B cell (primary cell): ENCODE data around the gene SURF2. TPM values are rescaled to one million over a fixed set of nuclear protein-coding genes. Genes with fewer than 3 reads are reported as not detected.

Experiments used
- ATAC-seq: fragments of 200-7000 bp; cut with Tn5 transposase; one replicate; pipeline ENCODE4 v1.10.0; 2021; ENCODE audit warnings: low read depth, mild to moderate bottlenecking, moderate number of reproducible peaks, moderate library complexity
- CTCF ChIA-PET: fragments of 350-600 bp; sonication (Branson Sonifier 250); formaldehyde crosslinking; loops from one replicate; lab custom pipeline; 2021; ENCODE audit warnings: antibody characterized with exemption, inconsistent platforms; lab: Charles Lee
- POLR2A ChIA-PET: fragments of 350-600 bp; sonication (Branson Sonifier 250); formaldehyde crosslinking; loops from one replicate; lab custom pipeline; 2021; ENCODE audit warnings: antibody characterized with exemption; lab: Charles Lee
- DNase-seq: peaks from one replicate; pipeline ENCODE4 v3.0.0; 2013
- H2AFZ ChIP-seq: 2 replicates; pipeline ENCODE4 v1.6.1; 2012; ENCODE audit warnings: mild to moderate bottlenecking, low read depth, low read length; ENCODE audit not compliant: insufficient read depth, poor library complexity, severe bottlenecking
- H3K27ac ChIP-seq, 2 donors: 1 replicate in 1 of 2; 2 replicates in 1 of 2; pipeline ENCODE4 v1.5.1; 2012 to 2013; ENCODE audit warnings: low read length in 2 of 2, mild to moderate bottlenecking in 2 of 2, moderate library complexity in 1 of 2
- H3K27me3 ChIP-seq, 4 experiments: fragments of 200-600 bp in 1 of 4; sonication (generic) in 1 of 4; replicated peaks in 1 of 4; 1 replicate in 2 of 4; 2 replicates in 2 of 4; pipeline versions ENCODE4 v1.6.1 to v1.7.0; 2013 to 2016; ENCODE audit warnings: low read length in 3 of 4, mild to moderate bottlenecking in 2 of 4, mixed read lengths in 1 of 4, moderate library complexity in 1 of 4; ENCODE audit not compliant: insufficient read depth in 4 of 4, control insufficient read depth in 3 of 4; ENCODE audit errors: control extremely low read depth in 1 of 4
- H3K36me3 ChIP-seq, 2 experiments: replicated peaks in 1 of 2; 1 replicate in 1 of 2; 2 replicates in 1 of 2; pipeline versions ENCODE4 v1.6.1 to v1.7.1; 2013; ENCODE audit warnings: low read length in 1 of 2; ENCODE audit not compliant: insufficient read depth in 2 of 2, control insufficient read depth in 1 of 2; ENCODE audit errors: control extremely low read depth in 1 of 2, extremely low read depth in 1 of 2
- H3K4me1 ChIP-seq, 2 donors: fragments of 200-600 bp in 1 of 2; sonication (generic) in 1 of 2; 1 replicate in 1 of 2; 2 replicates in 1 of 2; pipeline versions ENCODE4 v1.5.1 to v1.6.1; 2013 to 2017; ENCODE audit warnings: low read length in 2 of 2; ENCODE audit not compliant: control insufficient read depth in 2 of 2, insufficient read depth in 2 of 2
- H3K4me2 ChIP-seq: replicated peaks from 2 replicates; pipeline ENCODE3; 2012; ENCODE audit warnings: mild to moderate bottlenecking, low read depth, low read length; ENCODE audit not compliant: poor library complexity, severe bottlenecking
- H3K4me3 ChIP-seq, 5 experiments: fragments of 200-600 bp in 1 of 5; sonication (generic) in 1 of 5; 1 replicate in 3 of 5; 2 replicates in 2 of 5; pipeline versions ENCODE4 v1.5.1 to v1.7.0; 2011 to 2016; ENCODE audit warnings: low read length in 4 of 5, mild to moderate bottlenecking in 4 of 5, low read depth in 2 of 5, control low read depth in 1 of 5, moderate library complexity in 1 of 5; ENCODE audit not compliant: insufficient read depth in 1 of 5; ENCODE audit errors: control extremely low read depth in 1 of 5, extremely low read depth in 1 of 5
- H3K79me2 ChIP-seq: fragments of 200-600 bp; sonication (generic); one replicate; pipeline ENCODE4 v1.6.0; 2016; ENCODE audit warnings: low read length; ENCODE audit not compliant: control insufficient read depth, insufficient read depth
- H3K9ac ChIP-seq: fragments of 200-600 bp; sonication (generic); 2 replicates; pipeline ENCODE4 v1.6.1; 2017; ENCODE audit warnings: mild to moderate bottlenecking, low read length, moderate library complexity
- H3K9me3 ChIP-seq, 3 donors: one replicate each; pipeline versions ENCODE4 v1.6.1 to v1.7.1; 2013; ENCODE audit warnings: low read length in 2 of 3; ENCODE audit not compliant: control insufficient read depth in 2 of 3, insufficient read depth in 1 of 3; ENCODE audit errors: control extremely low read depth in 1 of 3
- H4K20me1 ChIP-seq: 2 replicates; pipeline ENCODE4 v1.6.0; 2012; ENCODE audit warnings: mild to moderate bottlenecking, low read length; ENCODE audit not compliant: insufficient read depth, control insufficient read depth, poor library complexity, severe bottlenecking
- H3K27ac Mint-ChIP-seq: one replicate; pipeline ENCODE4 v1.8.0; 2021; ENCODE audit warnings: mixed read lengths
- H3K27me3 Mint-ChIP-seq: one replicate; pipeline ENCODE4 v1.8.0; 2021; ENCODE audit warnings: mixed read lengths
- H3K4me1 Mint-ChIP-seq: one replicate; pipeline ENCODE4 v1.8.0; 2021; ENCODE audit warnings: mixed read lengths
- H3K4me3 Mint-ChIP-seq: one replicate; pipeline ENCODE4 v1.8.0; 2021; ENCODE audit warnings: mixed read lengths
- H3K9me3 Mint-ChIP-seq: one replicate; pipeline ENCODE4 v1.8.0; 2022; ENCODE audit warnings: mixed read lengths; ENCODE audit not compliant: insufficient read depth
- EZH2 ChIP-seq: IDR thresholded peaks from 2 replicates; pipeline ENCODE4 v1.6.1; 2012; ENCODE audit warnings: borderline replicate concordance, low read depth, mild to moderate bottlenecking, moderate library complexity, low read length; ENCODE audit not compliant: insufficient read depth, poor library complexity, severe bottlenecking
- WGBS: methylation state at CpG from one replicate; pipeline ENCODE4 v1.1.5; 2013; ENCODE audit warnings: missing lambda C conversion rate; ENCODE audit not compliant: insufficient coverage; 5-methylcytosine and 5-hydroxymethylcytosine counted together
- intact Hi-C: fragments of 100-400 bp; cut with micrococcal nuclease; formaldehyde crosslinking; loops from one replicate; pipeline ENCODE4 v1.10.0; 2022
- polyA plus RNA-seq: library from polyadenylated mRNA; depleted of rRNA; stranded (reverse); fragments of >200 nt; gene quantifications from 2 replicates; pipeline ENCODE4 v1.2.3, GENCODE V29; 2012
- total RNA-seq, 2 donors: library from RNA; stranded (reverse); fragments of 120-200 nt in 1 of 2; gene quantifications; 1 replicate in 1 of 2; 2 replicates in 1 of 2; pipeline versions ENCODE4 v1.2.3 to v1.2.4, GENCODE V29; 2013 to 2022
- TF ChIP-seq, protein P1 (sequence below): fragments of 200-600 bp; IDR thresholded peaks from one replicate; pipeline ENCODE4 v1.8.0; 2022; ENCODE audit warnings: antibody characterized with exemption, mild to moderate bottlenecking

SURF2 gene
- total and polyA plus RNA-seq, 2 donors (not counting 1 experiment from before 2014, with no cell fraction given): 17.1 to 17.3 TPM

DNA sequence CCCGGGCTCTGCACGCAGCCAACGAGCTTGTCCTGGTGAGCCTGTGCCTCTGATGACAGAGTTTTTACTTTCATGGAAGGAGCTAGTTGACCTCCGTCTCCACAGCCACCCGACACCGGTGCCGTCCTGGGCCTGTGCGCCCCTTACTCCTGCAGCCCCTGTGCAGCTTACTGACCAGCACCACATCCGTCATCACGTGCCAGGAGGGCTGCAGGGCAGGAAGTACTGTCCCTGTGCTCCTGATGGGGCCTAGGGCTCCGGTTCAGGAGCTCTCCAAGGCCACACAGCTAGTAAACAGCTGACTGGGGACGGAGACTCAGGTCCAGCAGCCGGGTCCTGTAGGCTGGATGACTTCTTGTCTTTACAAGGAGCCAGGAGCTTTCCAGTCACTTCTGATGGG is 30.0 kb downstream of the SURF2 start:
- Histone ChIP-seq H3K9me3 (no peaks in the 10 kb centered on the region), H3K4me1 (no peaks in the 10 kb centered on the region), H3K4me3 (no peak overlapping the region), H3K79me2 (no peaks in the 10 kb centered on the region), H3K27ac (no peak overlapping the region), H2AFZ (no peak overlapping the region), H3K27me3 (peaks cover 0 to 12% (median 0%) of the 10 kb centered on the region in 4 experiments), H3K36me3 (no peaks in the 10 kb centered on the region), H3K9ac (no peak overlapping the region), H3K4me2 (no peak overlapping the region), H4K20me1 (no peaks in the 10 kb centered on the region)
- intact Hi-C loops: no loop called here
- ChIA-PET POLR2A (no interaction called here), CTCF (interaction anchor here (2.2 kb wide), 1 partner anchor 200 kb away, joined by 5 read pairs; no protein-coding TSS in a partner anchor)
- ATAC-seq: no peak
- TF ChIP-seq EZH2: no peak
- TF ChIP-seq, protein P1, sequence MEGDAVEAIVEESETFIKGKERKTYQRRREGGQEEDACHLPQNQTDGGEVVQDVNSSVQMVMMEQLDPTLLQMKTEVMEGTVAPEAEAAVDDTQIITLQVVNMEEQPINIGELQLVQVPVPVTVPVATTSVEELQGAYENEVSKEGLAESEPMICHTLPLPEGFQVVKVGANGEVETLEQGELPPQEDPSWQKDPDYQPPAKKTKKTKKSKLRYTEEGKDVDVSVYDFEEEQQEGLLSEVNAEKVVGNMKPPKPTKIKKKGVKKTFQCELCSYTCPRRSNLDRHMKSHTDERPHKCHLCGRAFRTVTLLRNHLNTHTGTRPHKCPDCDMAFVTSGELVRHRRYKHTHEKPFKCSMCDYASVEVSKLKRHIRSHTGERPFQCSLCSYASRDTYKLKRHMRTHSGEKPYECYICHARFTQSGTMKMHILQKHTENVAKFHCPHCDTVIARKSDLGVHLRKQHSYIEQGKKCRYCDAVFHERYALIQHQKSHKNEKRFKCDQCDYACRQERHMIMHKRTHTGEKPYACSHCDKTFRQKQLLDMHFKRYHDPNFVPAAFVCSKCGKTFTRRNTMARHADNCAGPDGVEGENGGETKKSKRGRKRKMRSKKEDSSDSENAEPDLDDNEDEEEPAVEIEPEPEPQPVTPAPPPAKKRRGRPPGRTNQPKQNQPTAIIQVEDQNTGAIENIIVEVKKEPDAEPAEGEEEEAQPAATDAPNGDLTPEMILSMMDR: no peak
- no peak for DNase-seq
- H3K27me3 Mint-ChIP-seq: peaks cover 8% of the 10 kb centered on the region
- H3K4me3 Mint-ChIP-seq: no peak overlapping the region
- H3K9me3 Mint-ChIP-seq: no peaks in the 10 kb centered on the region
- H3K27ac Mint-ChIP-seq: no peak overlapping the region
- no peaks in the 10 kb centered on the region for H3K4me1 Mint-ChIP-seq
- WGBS: 94% methylated on average over 13 of the region's 13 CpGs

DNA sequence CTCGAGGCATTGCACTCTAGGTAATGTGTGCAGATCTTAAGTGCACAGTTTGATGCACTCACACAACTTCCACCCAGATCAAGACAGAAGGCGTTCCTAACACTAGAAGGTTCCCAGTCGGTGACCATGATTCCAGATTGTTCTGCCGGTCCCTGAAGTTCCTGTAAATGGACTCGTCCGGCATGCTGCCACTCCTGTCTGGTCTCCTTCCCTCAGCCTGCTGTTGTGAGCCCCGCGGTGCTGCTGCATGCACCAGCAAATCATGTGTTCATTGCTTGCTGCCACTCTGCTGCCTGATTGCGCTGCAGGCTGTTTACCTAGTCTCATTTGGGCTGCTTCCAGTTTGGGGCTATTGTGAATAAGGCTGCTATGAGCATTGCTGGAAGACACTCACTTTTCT is 31.3 kb downstream of the SURF2 start:
- no peaks in the 10 kb centered on the region for H3K4me1 ChIP-seq
- Mint-ChIP-seq H3K27me3 (peaks cover 8% of the 10 kb centered on the region), H3K27ac (no peak overlapping the region), H3K9me3 (no peaks in the 10 kb centered on the region), H3K4me1 (no peaks in the 10 kb centered on the region), H3K4me3 (no peak overlapping the region)
- H3K9me3 ChIP-seq: no peaks in the 10 kb centered on the region
- TF ChIP-seq, protein P1: no peak
- TF ChIP-seq EZH2: no peak
- H3K4me3 ChIP-seq: no peak overlapping the region
- no peaks in the 10 kb centered on the region for H3K36me3 ChIP-seq
- CTCF ChIA-PET: no interaction called here
- no peaks in the 10 kb centered on the region for H4K20me1 ChIP-seq
- H2AFZ ChIP-seq: no peak overlapping the region
- H3K9ac ChIP-seq: no peak overlapping the region
- peaks cover 0 to 12% (median 0%) of the 10 kb centered on the region in 4 experiments for H3K27me3 ChIP-seq
- DNase-seq (no peak), ATAC-seq (no peak)
- POLR2A ChIA-PET: no interaction called here
- H3K79me2 ChIP-seq: no peaks in the 10 kb centered on the region
- H3K4me2 ChIP-seq: no peak overlapping the region
- intact Hi-C loops: no loop called here
- no peak overlapping the region for H3K27ac ChIP-seq
- 93% methylated on average over 9 of the region's 9 CpGs for WGBS
